DOHH2 (cell line): Measurements from ENCODE around the gene ACLY.
A peak's percentile ranks its signal among the peaks of the same experiment; 100 is the strongest.

ENCODE experiments used
- H3F3A ChIP-seq: fragments of 200-600 bp; sonication (generic), shearing (Covaris generic); 2 replicates; pipeline ENCODE4 v1.6.0; 2016; ENCODE audit warnings: antibody characterized with exemption, mild to moderate bottlenecking; ENCODE audit not compliant: control insufficient read depth, insufficient read depth
- H3K27ac ChIP-seq: fragments of 200-600 bp; sonication (generic); 2 replicates; pipeline ENCODE4 v1.5.1; 2014; ENCODE audit warnings: low read depth, mild to moderate bottlenecking, low read length, moderate library complexity
- H3K27me3 ChIP-seq: fragments of 200-600 bp; sonication (generic); 2 replicates; pipeline ENCODE4 v1.6.1; 2014; ENCODE audit warnings: mild to moderate bottlenecking, low read length, mixed read lengths; ENCODE audit not compliant: control insufficient read depth
- H3K36me3 ChIP-seq: fragments of 200-600 bp; sonication (generic); 2 replicates; pipeline ENCODE4 v1.6.1; 2014; ENCODE audit warnings: mild to moderate bottlenecking, low read length, moderate library complexity, mixed read lengths; ENCODE audit not compliant: control insufficient read depth
- H3K4me1 ChIP-seq: fragments of 200-600 bp; sonication (generic); 2 replicates; pipeline ENCODE4 v1.6.1; 2014; ENCODE audit warnings: mild to moderate bottlenecking, low read length, mixed read lengths; ENCODE audit not compliant: control insufficient read depth
- H3K4me2 ChIP-seq: fragments of 200-600 bp; sonication (generic); 2 replicates; pipeline ENCODE4 v1.6.0; 2014; ENCODE audit warnings: mild to moderate bottlenecking, low read length, moderate library complexity
- H3K4me3 ChIP-seq: fragments of 200-600 bp; sonication (generic); 2 replicates; pipeline ENCODE4 v1.5.1; 2014; ENCODE audit warnings: mild to moderate bottlenecking, low read length, mixed read lengths
- H3K79me2 ChIP-seq: fragments of 200-600 bp; sonication (generic); 2 replicates; pipeline ENCODE4 v1.6.1; 2014; ENCODE audit warnings: mild to moderate bottlenecking, low read length, mixed read lengths; ENCODE audit not compliant: control insufficient read depth
- H3K9me2 ChIP-seq: fragments of 200-600 bp; sonication (generic); replicated peaks from 2 replicates; pipeline ENCODE4 v1.6.1; 2014; ENCODE audit warnings: mild to moderate bottlenecking, low read length, mixed read lengths; ENCODE audit not compliant: control insufficient read depth
- H3K9me3 ChIP-seq: fragments of 200-600 bp; sonication (generic); 2 replicates; pipeline ENCODE4 v1.6.1; 2014; ENCODE audit warnings: antibody characterized with exemption, low read length, mixed read lengths; ENCODE audit not compliant: control insufficient read depth, insufficient read depth
- H4K20me1 ChIP-seq: fragments of 200-600 bp; sonication (generic); 2 replicates; pipeline ENCODE4 v1.6.0; 2014; ENCODE audit warnings: low read depth, mild to moderate bottlenecking, antibody characterized with exemption, low read length, moderate library complexity; ENCODE audit not compliant: control insufficient read depth, insufficient read depth
- EZH2phosphoT487 ChIP-seq: fragments of 200-600 bp; sonication (generic); IDR thresholded peaks from 2 replicates; pipeline ENCODE4 v1.6.1; 2017; ENCODE audit warnings: borderline replicate concordance, mild to moderate bottlenecking, antibody characterized with exemption, low read length, moderate library complexity, mixed read lengths
- TF ChIP-seq, protein P1 (sequence below): fragments of 200-600 bp; sonication (generic); IDR thresholded peaks from one replicate; pipeline ENCODE4 v1.5.1; 2014; ENCODE audit warnings: antibody characterized with exemption, mild to moderate bottlenecking, low read depth, low read length; ENCODE audit not compliant: poor library complexity, severe bottlenecking

Gene ACLY

GRCh38 chr17:41928693-41929251 lies 10.0 kb upstream of the ACLY start:
- H3K27ac ChIP-seq: no peak overlapping the region
- no peaks in the 10 kb centered on the region for H3K9me3 ChIP-seq
- H3K36me3 ChIP-seq: no peaks in the 10 kb centered on the region
- H3K4me3 ChIP-seq: peak overlapping the region; percentile 89
- peak overlapping the region; percentile 84 for H3K4me2 ChIP-seq
- TF ChIP-seq, protein P1, sequence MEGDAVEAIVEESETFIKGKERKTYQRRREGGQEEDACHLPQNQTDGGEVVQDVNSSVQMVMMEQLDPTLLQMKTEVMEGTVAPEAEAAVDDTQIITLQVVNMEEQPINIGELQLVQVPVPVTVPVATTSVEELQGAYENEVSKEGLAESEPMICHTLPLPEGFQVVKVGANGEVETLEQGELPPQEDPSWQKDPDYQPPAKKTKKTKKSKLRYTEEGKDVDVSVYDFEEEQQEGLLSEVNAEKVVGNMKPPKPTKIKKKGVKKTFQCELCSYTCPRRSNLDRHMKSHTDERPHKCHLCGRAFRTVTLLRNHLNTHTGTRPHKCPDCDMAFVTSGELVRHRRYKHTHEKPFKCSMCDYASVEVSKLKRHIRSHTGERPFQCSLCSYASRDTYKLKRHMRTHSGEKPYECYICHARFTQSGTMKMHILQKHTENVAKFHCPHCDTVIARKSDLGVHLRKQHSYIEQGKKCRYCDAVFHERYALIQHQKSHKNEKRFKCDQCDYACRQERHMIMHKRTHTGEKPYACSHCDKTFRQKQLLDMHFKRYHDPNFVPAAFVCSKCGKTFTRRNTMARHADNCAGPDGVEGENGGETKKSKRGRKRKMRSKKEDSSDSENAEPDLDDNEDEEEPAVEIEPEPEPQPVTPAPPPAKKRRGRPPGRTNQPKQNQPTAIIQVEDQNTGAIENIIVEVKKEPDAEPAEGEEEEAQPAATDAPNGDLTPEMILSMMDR: no peak
- no peak for TF ChIP-seq EZH2phosphoT487
- peaks cover 5% of the 10 kb centered on the region; the same call in 1 of the 2 replicates for H3F3A ChIP-seq
- H3K27me3 ChIP-seq: no peaks in the 10 kb centered on the region
- peaks cover 51% of the 10 kb centered on the region for H3K4me1 ChIP-seq
- H4K20me1 ChIP-seq: no peaks in the 10 kb centered on the region
- peaks cover 21% of the 10 kb centered on the region for H3K79me2 ChIP-seq
- H3K9me2 ChIP-seq: no peaks in the 10 kb centered on the region

DNA sequence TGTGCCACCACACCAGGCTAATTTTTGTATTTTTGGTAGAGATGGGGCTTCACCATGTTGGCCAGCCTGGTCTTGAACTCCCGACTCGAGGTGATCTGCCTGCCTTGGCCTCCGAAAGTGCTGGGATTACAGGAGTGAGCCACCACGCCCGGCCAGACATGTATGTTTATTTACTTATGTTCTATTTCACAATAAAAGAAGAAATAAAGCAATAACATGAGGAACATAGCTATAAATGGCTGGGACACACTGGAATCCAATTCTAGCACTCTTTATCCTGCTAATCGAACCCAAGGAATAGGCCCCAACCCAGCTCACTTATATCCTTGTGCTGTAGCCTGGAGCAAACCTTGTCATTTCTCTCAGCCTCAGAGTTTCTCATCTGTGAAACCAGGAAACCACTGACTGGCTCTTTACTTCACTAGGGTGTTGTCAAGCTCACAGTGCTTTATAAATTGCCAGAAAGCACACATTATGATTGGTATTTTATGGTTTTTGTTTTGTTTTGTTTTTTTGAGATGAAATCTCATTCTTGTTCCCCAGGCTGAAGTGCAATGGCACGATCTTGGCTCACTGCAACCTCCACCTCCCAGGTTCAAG lies 7.3 kb upstream of the ACLY start:
- Histone ChIP-seq H3K27me3 (no peaks in the 10 kb centered on the region), H3K36me3 (no peaks in the 10 kb centered on the region), H3K27ac (no peak overlapping the region), H3K4me1 (peaks cover 47% of the 10 kb centered on the region), H3K79me2 (peaks cover 21% of the 10 kb centered on the region), H4K20me1 (no peaks in the 10 kb centered on the region), H3K4me2 (no peak overlapping the region), H3K9me2 (no peaks in the 10 kb centered on the region), H3F3A (peaks cover 16% of the 10 kb centered on the region), H3K4me3 (no peak overlapping the region), H3K9me3 (no peaks in the 10 kb centered on the region)
- TF ChIP-seq EZH2phosphoT487: no peak
- TF ChIP-seq, protein P1: no peak

DNA sequence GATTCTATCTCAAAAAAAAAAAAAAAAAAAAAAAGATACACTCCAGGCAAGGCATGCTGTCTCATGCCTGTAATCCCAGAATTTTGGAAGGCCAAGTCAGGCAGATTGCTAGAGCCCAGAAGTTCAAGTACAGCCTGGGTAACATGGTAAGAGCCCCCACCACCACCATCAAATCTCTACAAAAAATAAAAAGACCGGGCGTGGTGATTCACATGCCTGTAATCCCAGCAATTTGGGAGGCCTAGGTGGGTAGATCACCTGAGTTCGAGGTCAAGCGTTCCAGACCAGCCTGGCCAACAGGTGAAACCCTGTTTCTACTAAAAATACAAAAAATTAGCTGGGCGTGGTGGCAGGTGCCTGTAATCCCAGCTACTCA lies 1.8 kb upstream of the ACLY start:
- H3K9me2 ChIP-seq: no peaks in the 10 kb centered on the region
- no peaks in the 10 kb centered on the region for H3K27me3 ChIP-seq
- peaks cover 41% of the 10 kb centered on the region for H3K79me2 ChIP-seq
- H3K4me3 ChIP-seq: no peak overlapping the region
- H3F3A ChIP-seq: peaks cover 14% of the 10 kb centered on the region
- peaks cover 32% of the 10 kb centered on the region for H3K36me3 ChIP-seq
- H3K4me2 ChIP-seq: no peak overlapping the region
- TF ChIP-seq, protein P1: no peak
- no peak for TF ChIP-seq EZH2phosphoT487
- H4K20me1 ChIP-seq: peaks cover 17% of the 10 kb centered on the region
- no peaks in the 10 kb centered on the region for H3K9me3 ChIP-seq
- H3K27ac ChIP-seq: no peak overlapping the region
- peaks cover 56% of the 10 kb centered on the region for H3K4me1 ChIP-seq
